Epithelial cell of esophagus (primary cell): Measurements from ENCODE around the gene KRT75.

Source experiments
- DNase-seq: peaks from one replicate; pipeline ENCODE4 v3.0.0; 2010; ENCODE audit warnings: low read depth
- H3K4me3 ChIP-seq: 2 replicates; pipeline ENCODE4 v1.5.1; 2011; ENCODE audit warnings: mild to moderate bottlenecking, low read length, control low read depth
- TF ChIP-seq, protein P1 (sequence below): IDR thresholded peaks from 2 replicates; pipeline ENCODE4 v1.5.1; 2011; ENCODE audit warnings: low read depth, mild to moderate bottlenecking, low read length, control low read depth, inconsistent platforms; ENCODE audit not compliant: insufficient read depth; ENCODE audit errors: missing control alignments

KRT75 gene

DNA sequence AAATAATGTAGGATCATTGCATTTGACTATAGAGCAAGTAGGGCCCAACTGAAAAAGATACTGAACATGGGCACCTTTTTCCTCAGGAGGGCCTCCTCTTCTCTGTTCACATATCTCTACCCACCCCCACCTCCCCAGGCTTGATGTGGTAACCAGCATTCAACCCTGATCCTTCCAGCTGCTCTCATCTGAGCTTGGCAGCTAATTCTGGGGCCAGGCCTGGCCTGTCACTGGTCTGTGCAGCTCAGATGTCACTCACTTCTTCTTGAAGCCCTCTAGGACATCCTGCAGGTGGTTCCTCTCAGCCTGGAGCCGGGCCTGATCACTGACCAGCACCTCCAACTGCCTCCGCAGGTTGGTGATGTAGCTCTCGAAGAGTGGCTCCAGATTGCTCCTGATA, 50.8 kb downstream of the KRT75 start:
- H3K4me3 ChIP-seq, result no peak overlapping the region
- DNase-seq, result no peak
- TF ChIP-seq, protein P1, sequence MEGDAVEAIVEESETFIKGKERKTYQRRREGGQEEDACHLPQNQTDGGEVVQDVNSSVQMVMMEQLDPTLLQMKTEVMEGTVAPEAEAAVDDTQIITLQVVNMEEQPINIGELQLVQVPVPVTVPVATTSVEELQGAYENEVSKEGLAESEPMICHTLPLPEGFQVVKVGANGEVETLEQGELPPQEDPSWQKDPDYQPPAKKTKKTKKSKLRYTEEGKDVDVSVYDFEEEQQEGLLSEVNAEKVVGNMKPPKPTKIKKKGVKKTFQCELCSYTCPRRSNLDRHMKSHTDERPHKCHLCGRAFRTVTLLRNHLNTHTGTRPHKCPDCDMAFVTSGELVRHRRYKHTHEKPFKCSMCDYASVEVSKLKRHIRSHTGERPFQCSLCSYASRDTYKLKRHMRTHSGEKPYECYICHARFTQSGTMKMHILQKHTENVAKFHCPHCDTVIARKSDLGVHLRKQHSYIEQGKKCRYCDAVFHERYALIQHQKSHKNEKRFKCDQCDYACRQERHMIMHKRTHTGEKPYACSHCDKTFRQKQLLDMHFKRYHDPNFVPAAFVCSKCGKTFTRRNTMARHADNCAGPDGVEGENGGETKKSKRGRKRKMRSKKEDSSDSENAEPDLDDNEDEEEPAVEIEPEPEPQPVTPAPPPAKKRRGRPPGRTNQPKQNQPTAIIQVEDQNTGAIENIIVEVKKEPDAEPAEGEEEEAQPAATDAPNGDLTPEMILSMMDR, result no peak

DNA sequence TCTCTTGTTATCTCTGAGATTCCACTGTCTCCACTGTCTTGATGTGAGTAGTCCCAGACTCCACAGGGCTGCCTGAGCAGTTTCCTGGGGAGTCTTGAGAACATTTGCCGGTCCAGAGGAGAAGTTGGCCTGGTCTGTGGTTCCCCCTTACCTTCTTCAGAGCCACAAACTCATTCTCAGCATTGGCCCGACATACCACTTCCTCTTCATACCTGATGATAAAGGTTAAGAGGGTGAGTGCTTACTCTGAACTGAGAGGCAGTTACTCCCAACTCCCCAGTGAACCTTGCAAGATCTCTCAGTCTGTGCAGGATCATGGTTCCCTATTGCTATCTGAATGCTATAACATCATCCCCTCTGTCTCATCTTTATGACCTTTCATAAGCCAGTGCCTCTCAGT, 51.3 kb downstream of the KRT75 start:
- TF ChIP-seq, protein P1, result no peak
- no peak overlapping the region for H3K4me3 ChIP-seq
- DNase-seq, result no peak

DNA sequence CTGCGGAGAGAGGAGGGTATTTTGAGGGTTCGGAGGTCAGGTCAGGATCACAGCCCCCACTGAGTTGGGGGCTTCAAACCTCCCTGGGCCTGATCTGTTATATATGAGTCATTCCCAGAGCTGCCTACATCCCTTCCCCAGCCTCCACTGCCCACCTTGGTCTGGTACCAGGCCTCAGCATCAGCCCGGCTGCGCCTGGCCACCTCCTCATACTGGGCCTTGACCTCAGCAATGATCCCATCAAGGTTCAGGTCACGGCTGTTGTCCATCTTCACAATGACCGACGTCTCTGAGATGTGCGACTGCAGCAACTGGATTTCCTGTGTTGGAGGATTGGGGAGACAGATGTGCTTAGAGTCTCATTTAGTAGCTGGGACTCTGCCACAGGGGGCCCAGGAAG, 53.0 kb downstream of the KRT75 start:
- TF ChIP-seq, protein P1, result no peak
- DNase-seq, result no peak
- no peak overlapping the region for H3K4me3 ChIP-seq

DNA sequence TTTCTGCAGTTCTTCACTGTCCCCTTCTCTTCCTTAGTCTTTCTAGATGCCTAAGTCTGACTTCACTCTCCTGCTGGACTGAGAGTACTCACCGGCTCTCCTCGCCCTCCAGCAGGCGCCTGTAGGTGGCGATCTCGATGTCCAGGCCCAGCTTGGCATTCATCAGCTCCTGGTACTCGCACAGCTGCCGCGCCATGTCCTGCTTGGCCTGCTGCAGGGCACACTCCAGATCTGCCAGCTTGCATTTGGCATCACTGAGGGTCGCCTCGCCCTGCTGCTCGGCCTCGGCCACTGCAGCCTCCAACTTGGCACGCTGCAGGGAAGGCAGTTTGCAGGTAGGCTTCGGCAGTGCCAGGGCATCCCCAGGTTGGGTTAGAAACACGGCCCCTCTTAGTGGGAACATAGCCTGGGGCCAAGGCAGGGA, 53.9 kb downstream of the KRT75 start:
- TF ChIP-seq, protein P1, result peak; percentile 77
- no peak overlapping the region for H3K4me3 ChIP-seq
- peak; percentile 64 for DNase-seq

DNA sequence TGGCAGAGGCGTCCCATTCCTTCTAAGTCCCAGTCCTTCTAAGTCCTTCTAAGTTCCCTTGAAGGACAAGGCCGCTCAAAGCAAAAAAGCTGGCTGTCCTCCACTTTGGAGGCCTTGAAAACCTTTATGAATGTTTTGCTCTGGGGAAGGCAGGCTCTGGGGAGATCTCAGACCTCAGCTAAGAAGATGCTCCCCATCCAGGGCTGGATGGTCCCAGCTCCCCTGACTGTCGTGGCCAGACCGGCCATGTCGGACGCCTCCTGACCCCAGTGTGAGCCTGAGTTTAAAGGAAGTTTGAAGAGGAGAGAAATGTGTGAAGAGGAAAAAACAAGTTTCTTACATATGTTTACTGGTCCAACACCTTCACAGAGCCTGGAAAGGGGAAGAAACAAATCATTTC, 54.6 kb downstream of the KRT75 start:
- TF ChIP-seq, protein P1, result no peak

DNA sequence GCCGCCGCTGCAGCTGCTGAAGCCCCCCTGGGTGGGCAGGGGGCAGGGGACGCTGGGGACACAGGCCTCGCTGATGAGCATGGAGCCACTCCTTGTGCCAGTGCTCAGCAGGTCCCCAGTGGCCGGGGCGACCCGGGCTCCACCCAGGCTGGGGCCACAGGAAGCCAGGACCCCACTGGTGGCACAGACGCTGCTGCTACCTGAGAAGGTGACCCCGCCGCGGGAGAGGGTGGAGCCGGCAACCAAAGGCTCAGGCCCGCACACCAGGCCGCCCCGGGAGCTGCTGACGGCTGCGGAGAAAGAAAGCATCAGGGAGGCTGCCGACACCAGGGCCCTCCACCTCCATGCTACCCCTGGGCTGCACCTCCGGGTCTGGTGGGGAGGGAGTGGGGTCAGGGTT, 56.1 kb downstream of the KRT75 start:
- DNase-seq, result no peak
- TF ChIP-seq, protein P1, result no peak
- no peak overlapping the region for H3K4me3 ChIP-seq

More for the DNA sequence above, 54.6 kb downstream of the KRT75 start:
- DNase-seq, result no peak
- no peak overlapping the region for H3K4me3 ChIP-seq

DNA sequence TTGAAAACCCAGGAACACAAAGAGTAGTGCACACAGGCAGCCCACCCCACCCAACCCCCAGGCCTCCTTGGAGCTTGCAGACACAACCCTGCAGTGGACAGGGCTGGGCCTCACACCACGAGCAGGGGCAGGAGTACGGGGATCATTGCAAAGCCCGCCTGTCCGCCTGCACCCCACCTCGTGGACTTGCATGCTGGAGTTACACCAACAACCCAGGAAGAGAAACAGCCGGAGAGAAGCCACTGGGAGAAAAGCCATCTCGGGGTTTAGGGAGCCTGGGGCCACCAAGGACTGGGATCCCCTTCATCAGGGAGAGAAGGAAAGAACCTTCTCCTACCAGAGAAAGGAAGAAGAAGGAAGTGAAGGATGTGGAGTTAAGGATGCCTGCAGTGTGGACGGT, 56.9 kb downstream of the KRT75 start:
- no peak overlapping the region for H3K4me3 ChIP-seq
- DNase-seq, result no peak
- TF ChIP-seq, protein P1, result no peak
